GM18870 (cell line): ENCODE results near the gene ABCB7.
"Not testable (repeated sequence)": the region's sequence is repeated elsewhere in the genome, so short reads cannot be mapped to it uniquely, and the experiment has no call there.

Source experiments
- ATAC-seq: cut with Tn5 transposase; IDR thresholded peaks from one replicate; pipeline ENCODE4 v1.9.1; 2021; ENCODE audit warnings: moderate library complexity; ENCODE audit not compliant: unreplicated experiment

Gene ABCB7

DNA sequence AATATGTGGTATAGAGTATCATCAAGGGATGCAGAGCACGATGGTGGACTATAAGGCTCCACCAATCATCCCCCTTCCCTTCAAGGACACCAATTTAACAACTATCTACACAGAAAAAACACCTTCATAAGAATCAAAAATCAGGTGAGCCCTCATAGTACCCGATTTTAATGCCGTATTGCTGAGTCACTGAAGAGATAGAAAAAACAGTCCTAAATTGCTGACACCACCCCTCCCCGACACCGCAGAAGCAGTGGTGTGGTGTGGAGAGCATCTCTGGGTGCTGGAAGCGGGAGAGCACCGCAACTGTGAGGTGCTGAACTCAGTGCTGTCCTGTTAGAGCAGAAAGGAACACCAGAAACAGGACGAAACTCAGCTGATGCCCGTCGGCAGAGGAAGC lies 49.3 kb downstream of the ABCB7 start:
- no peak for ATAC-seq

DNA sequence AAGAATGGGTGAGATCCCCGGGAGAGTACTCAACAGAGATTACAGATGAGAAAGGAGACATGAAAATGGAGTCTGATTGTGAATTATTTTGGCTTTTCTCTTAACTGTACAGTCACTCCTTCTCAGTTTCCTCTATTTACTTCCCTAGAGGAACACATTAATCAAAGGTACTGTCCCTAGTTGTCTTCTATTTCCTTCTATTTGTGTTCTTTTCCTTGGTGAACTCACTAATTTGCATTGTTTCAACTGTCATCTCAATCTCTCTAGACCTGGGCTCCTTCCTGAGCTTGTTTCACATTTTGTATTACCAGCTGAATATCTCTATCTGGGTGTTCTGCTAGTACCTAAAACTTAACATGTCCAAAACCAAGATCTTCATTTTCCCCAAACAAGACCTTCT lies 59.8 kb downstream of the ABCB7 start:
- ATAC-seq = no peak

DNA sequence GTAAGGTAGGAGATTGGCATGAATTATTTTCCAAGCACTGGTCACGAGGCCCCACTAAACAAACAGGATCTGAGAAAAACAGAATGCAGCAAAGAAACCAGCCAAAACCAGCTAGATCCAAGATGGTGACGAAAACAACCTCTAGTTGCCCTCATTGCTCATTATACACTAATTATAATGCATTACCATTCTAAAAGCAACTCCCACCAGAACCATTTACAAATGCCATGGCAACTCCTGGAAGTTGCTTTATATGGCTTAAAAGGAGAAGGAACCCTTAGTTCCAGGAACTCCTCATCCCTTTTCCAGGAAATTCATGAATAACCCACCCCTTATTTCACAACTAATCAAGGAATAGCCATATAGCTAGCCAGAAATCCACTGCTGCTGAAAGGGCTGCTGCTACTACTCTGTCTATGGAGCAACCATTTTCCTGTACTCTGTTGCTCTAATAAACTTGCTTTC lies 69.3 kb downstream of the ABCB7 start:
- no peak for ATAC-seq

DNA sequence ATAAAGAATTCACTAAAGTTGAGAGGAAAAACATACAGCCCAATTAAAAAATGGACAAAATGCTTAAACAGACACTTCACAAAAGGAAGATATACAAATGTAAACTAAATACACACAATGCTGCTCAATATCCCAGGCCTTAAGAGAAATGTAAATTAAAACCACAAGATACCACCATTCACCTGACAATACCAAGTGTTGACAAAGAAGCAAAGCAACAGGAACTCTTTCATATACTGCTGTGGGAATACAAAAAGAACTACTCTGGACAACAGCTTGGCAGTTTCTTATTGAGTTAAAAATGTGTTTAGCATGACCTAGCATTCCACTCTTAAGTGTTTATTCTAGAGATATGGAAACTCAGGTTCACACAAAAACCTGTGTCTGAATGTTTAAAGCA lies 71.3 kb downstream of the ABCB7 start:
- ATAC-seq = no peak

DNA sequence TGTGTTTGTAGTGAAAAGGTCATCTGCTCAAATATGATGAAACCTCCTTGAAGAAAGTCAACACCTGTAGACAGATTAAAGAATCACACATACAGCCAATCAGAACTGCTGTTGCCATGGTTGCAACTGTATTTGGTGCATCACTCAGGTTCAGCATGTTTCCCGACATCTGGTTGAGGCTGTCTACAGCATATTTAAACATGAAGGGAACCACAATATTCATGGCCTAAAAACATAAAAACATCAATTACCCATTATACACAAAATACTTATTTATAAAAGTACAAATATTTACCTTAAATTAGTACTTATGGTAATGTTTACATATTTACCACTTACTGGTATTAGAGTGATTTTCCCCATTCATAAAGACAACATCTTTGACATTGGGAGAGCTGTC lies 79.7 kb downstream of the ABCB7 start:
- ATAC-seq = no peak

DNA sequence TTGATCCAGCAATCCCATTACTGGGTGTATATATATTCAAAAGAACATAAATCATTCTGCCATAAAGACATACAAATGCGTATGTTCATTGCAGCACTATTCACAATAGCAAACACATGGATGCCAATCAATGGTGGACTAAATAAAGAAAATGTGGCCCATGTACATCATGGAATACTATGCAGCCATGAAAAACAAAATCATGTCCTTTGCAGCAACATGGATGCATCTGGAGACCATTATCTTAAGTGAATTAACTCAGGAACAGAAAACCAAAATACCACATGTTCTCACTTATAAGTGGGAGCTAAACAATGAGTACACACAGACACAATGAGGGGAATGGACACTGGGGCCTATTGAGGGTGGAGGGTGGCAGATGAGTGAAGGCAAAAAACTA lies 81.6 kb downstream of the ABCB7 start:
- ATAC-seq = no peak

DNA sequence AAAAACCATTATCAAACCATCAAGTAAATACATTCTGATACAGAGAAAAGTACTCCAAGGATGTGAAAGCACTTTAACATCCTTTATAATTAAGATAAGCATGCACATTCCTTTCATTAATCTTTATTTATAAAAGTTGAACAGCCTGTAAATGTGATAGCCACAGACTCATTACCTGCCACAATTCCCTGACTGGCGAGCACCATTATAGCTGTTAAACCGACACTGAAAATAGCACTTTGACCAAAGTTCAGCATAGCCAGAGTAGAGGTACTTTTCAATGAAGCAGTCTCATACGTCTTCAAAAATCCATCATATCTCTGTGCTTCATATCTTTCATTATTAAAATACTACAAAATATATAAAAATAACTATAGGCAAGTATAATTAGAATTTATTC lies 84.7 kb downstream of the ABCB7 start:
- ATAC-seq = no peak

DNA sequence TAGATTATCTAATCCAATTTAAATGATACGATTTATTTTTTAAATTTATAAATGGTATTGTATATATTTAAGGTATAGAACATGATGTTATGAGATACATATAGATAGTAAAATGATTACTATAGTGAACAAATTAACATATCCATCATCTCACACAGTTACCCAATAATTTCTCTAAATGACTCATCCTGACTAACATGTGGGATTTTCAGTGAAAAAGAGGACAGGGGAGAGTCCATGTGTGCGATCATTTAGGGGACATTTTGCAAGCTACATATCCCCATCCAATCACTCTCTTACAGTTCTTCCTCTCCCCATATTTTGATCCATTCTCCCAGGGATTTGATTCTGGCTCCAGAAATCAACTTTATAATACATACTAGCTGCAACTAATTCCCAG lies 88.2 kb downstream of the ABCB7 start:
- ATAC-seq = no peak

DNA sequence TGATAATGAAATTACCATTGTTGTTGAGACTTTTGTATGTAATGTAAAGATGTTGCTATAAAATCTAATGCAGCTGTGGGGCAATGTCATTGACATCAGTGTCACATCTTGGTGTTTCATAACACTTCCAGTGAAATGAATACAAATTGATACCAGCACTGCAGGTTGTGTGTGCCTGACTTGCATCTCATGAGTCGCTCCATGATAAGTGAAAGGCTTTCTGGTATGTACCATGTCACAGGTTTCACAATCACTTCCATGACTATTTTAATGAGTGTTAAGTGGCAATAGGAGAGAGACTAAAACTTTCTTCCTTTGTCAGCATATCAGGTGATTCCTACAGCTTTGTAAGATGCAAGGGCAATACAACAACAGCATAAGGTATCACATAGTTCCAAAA lies 94.4 kb downstream of the ABCB7 start:
- ATAC-seq = no peak

DNA sequence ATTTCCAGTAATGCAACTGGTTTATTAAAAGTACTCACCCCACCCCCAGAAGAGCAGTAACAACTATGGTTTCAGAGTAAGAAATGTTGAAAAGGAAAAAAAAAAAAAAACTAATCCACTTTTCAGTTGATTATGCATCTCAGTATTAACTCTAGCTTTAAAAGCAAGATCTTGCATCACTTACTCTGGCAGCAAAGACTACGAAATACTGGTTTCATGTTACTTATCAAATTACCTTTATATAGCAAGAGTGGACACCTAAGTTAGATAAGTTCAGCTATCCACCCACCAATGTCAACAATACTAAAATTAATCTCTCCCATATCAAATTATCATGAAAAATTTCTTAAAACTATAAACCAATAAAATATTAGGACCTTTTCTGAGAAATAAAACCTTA lies 105.0 kb downstream of the ABCB7 start:
- no peak for ATAC-seq

DNA sequence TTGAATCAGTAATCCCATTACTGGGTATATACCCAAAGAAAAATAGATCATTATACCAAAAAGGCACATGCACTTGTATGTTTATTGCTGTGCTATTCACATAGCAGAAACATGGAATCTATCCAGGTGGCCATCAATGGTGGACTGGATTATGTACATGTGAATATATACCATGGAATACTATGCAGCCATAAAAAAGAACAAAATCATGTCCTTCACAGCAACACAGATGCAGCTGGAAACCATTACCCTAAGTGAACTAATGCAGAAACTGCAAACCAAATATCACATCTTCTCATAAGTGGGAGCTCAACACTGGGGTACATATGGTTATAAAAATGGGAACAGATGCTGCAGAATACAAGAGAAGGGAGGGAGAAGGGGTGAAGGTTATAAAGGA lies 110.7 kb downstream of the ABCB7 start:
- ATAC-seq = no peak

DNA sequence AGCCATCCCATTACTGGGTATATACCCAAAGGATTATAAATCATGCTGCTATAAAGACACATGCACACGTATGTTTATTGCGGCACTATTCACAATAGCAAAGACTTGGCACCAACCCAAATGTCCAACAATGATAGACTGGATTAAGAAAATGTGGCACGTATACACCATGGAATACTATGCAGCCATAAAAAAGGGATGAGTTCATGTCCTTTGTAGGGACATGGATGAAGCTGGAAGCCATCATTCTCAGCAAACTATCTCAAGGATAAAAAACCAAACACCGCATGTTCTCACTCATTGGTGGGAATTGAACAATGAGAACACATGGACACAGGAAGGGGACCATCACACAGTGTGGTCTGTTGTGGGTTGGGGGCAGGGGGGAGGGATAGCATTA lies 111.9 kb downstream of the ABCB7 start:
- ATAC-seq = not testable (repeated sequence)

DNA sequence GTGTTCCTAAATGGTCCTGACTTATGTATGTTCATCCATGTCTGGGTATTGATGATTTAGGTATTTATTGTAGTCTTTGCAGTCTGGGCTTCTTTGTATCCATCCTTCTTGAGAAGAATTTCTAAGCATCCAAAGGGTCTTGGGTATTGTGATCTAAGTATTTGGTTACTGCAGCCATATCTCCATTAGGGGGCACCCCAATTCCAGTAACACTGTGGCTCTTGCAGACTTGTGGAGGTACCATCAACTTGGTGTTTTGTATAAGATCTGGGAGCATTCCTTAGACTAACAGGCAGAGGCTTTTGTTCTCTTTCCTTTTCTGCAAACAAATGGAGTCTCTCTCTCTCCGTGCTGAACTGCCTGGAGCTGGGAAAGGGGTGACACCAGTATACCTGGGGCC lies 117.2 kb downstream of the ABCB7 start:
- ATAC-seq = no peak
